DLD1 (cell line): Measurements from ENCODE around the gene CLK1.
"Not testable (repeated sequence)": the region's sequence is repeated elsewhere in the genome, so short reads cannot be mapped to it uniquely, and the experiment has no call there.

Source experiments
- in situ Hi-C: cut with HindIII; loops from 2 replicates; pipeline ENCODE4 v1.10.0; 2017; ENCODE audit warnings: low sequenced_read_pairs

Gene CLK1

DNA sequence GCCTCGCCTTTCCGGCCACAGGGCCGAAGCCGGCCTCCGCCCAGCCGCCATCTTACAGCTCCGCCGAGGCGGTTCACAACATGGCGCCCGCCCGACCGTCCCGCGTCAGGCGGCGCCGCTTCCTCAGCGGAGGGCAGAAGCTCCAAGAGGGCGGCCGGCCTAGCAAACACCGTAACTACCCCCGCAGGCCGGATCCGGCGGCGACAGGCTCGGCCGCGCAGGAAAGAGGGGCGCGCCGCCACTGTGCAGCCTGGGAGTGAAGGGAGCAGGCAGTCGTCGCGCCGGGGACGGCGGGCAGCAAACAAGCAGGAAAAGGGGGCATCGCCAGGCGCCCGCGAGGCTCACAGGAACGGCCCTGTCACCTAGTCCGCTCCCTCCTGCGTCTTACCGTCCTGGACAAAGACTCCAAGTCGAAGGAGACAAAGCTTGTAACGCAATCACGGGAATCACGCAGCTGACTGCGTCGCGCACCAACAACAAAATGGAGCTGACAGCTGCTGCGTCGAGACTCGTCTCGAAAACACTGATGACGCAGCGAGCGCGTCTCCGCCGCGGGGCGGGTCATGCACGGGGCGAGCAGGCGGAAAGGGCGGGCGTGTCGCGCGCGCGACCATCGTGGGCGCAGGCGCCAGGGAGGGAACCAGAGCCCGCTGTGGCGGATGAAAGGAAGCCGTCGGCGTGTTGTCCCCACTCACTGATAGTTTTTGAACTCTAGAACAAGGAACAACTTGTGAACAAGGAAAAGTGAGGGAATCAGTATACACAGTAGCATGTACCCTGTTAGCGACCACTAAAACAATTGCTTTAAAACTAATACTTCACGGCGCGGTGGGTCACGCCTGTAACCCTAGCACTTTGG is at the start of gene CLK1:
CLK1 (minus strand) TSS at position 483 of the 859 bp plus-strand sequence. CDS start 2,796 bp downstream, outside the sequence.
- in situ Hi-C loops = no loop called here

DNA sequence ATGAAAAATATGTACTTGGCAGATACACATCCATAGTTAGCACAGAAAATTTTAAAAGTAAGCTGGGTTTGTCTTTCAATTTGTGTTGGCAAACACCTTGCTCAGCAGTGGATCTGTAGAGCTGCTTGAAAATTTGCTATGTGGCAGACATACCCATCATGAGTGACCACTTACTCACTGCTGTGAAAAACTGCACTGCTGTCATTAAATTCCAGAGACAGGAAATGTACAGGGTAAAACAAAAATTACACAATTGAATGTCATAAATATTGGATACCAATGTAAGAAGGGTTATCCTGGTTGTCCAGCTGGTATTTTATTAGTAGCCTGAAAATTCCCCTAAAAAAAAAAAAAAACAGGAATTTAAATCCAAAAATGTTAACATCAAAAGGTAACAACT is 49.2 kb upstream of the CLK1 start:
- in situ Hi-C loops = no loop called here

- in situ Hi-C loops = no loop called here
Measured at GRCh38 chr2:200909958-200910357, 45.5 kb upstream of the CLK1 start.

GRCh38 chr2:200905618-200906296 is 41.3 kb upstream of the CLK1 start:
- in situ Hi-C loops = no loop called here

GRCh38 chr2:200901459-200902072 is 37.1 kb upstream of the CLK1 start:
- in situ Hi-C loops = no loop called here

DNA sequence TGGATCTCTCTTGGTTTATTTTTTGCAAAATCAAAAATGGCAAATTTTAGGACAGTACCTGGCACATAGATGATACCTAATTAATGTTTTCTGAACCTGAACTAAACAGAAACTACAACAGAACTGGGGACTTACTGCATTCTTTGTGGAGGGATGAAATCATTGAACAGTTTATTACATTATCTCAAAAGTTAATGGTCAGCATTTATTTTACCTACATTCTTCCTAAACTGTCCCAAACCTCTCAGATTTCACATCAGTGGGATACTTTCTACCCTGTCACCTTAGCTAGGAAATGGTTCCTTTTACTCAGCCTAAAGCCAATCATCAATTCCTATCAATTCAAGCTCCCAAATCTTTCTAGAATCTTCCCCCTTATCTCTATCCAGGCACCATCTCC is 35.0 kb upstream of the CLK1 start:
- in situ Hi-C loops = no loop called here

GRCh38 chr2:200888704-200889625 is 24.5 kb upstream of the CLK1 start, which contains the start of the genes NIF3L1 and PPIL3:
Gene NIF3L1, plus strand, starts transcription at chr2:200889371. Its CDS starts 2,573 bp downstream, at chr2:200891944.
Gene PPIL3, minus strand, starts transcription at chr2:200889077. Its CDS starts 1,462 bp downstream, at chr2:200887615.
- in situ Hi-C loops = no loop called here

- in situ Hi-C loops = not testable (repeated sequence)
Measured at GRCh38 chr2:200881715-200882249, 17.3 kb upstream of the CLK1 start.

DNA sequence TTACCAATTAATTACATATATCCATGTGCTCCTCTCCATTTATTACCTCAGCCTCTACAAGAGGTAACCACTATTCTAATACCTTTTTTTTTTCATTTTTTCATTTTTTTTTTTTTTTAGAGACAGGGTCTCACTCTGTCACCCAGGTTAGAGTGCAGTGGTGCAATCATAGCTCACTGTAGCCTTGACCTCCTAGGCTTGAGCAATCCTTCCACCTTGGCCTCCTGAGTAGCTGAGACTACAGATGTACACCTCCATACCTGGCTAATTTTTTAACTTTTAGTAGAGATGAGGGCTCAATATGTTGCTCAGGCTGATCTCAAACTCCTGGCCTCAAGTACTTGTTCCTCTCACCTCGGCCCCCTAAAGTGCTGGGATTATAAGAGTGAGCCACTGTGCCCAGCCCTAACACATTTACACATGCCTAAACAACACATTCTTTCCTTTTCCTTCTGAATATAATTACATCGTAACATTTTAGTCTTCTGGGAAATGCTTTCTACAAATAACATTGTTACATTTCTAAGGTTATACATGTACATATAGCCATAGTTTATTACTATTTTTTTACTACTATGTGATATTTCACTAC is 13.9 kb upstream of the CLK1 start:
- in situ Hi-C loops = no loop called here

DNA sequence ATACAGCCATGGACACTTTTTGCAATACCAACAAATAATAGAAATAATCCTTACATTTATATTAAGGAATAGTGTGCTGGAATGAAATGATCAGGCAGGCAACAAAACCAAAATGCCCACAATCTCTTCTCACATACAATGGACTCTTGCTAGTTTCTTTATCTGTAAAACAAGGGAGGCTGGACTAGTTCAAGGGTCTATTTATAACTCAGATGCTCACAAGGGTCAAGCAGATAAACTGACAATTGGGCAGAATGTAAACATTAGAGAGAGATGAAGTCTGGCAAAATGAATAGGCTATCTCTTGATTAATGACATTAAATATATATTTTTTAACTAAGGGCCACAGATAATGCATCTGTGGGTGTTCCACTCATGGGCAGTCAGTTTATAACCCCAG is 13.0 kb upstream of the CLK1 start:
- in situ Hi-C loops = no loop called here

GRCh38 chr2:200873560-200873959 is 9.1 kb upstream of the CLK1 start:
- in situ Hi-C loops = no loop called here

- in situ Hi-C loops = no loop called here
Measured at GRCh38 chr2:200871151-200871550, 6.7 kb upstream of the CLK1 start.

DNA sequence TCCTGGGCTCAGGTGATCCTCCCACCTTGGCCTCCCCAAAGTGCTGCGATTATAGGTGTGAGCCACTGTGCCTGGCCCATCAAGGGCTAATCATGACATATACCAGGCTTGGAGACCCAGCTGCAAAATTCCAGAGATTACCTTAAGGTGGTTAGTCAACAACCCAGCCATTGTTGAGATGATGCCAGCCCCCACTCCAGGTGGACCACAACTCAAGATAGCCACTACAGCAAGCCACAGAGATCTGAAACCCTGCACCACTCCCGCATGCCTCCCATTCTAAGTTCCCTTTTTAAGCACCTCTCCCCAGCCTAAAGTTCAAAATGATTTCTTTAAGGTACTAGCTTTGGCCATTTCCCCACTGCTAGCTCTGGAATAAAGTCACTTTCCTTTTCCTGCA is 4.6 kb upstream of the CLK1 start:
- in situ Hi-C loops = no loop called here

DNA sequence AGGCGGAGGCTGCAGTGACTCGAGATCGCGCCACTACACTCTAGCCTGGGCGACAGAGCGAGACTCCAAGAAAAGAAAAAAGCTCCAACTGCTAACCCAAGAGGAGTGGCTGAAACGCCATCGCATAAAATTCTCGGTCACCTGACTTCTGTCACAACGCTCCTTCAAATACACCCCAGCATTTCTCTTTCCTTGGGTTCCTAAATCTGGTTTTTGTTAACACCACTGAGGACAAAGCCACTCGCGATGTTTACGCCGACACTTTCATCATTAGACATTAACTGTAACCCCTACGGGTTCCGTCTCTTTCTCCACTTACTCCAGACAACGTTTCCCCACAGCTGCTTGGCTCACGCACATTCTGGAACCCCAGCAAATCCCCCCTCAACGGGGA is 679 bp downstream of the CLK1 start:
- in situ Hi-C loops = no loop called here

DNA sequence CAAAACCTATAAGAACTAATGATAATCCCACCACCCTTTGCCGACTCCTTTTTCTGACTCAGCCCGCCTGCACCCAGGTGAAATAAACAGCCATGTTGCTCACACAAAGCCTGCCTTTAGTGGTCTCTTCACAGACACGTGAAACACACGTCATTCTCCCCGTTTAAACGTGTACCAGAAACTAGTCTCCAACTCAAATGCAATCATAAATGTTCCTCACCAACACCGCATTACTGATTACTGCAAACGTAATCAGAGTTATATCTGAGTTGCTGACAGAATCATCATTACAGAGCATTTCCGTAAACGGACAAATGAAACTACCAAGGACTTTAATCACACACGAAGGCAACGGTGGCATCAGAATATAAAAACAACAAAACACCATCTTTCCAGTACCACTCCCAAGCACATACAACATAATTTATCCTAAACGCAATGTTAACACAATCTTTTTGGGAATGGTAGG is 1.9 kb downstream of the CLK1 start:
- in situ Hi-C loops = no loop called here

DNA sequence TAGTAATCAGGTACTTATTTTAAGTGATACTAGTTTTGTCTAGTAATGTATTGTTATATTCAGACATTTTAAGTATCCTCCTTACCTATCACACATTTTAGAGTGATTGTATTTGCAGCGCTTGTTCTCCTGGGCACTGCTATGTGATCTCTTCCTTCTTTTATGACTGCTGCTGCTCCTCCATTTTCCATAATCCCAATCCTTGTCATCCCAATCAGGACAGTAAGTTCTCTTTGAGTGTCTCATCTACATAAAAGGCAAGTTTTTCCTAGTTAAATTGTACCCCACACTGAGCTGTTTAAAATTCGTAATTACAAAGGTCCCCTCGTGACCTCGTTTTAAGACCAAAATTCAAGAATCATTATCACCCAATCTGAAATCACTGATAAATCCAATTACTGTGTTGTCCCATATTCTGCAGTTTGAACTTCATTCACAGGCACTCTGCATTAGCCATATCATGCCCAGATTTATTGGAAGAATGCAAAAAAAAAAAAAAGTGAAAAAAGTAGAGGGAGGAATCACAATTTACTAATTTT is 2.8 kb downstream of the CLK1 start:
- in situ Hi-C loops = no loop called here

DNA sequence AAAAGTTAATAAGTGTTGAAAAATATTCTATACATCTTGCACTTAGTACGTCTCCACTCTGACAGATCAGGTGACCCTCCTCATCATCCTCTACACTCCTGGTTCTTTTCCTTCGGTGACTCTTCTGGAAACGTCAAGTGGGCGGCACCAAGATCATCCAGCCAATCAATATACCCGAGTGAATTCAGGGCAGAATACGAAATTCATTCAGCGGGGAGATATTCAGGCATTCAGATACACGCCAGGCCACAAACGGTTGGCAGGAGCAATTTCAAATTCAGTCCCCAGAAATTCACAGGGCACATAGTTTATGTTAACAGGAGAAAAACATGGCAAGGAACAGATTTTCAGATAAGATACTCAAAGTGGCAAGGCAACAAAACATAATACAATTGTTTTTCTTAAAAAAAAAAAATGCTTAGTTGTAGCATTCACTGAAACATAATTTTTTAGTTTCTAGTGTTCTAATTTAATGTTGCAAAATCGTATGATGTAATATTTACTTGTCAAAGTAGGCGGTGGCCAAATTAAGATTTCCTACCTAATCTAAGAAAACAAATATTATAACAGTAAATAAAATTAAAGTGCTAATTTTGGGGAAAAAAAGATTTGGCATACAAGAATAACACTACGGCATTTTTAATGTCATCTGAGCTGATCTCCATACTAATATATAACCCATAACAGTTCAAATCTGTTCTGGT is 4.2 kb downstream of the CLK1 start:
- in situ Hi-C loops = no loop called here

GRCh38 chr2:200856806-200857205 is 7.7 kb downstream of the CLK1 start:
- in situ Hi-C loops = no loop called here

- in situ Hi-C loops = no loop called here
Measured at GRCh38 chr2:200852605-200853004, 11.9 kb downstream of the CLK1 start.
